Fibroblast of villous mesenchyme (primary cell): Measurements from ENCODE around the gene ADD2. TPM values are rescaled to one million over a fixed set of nuclear protein-coding genes. Genes with fewer than 3 reads are reported as not detected.

Source experiments
- DNase-seq: peaks from one replicate; pipeline ENCODE4 v3.0.0-alpha.2; 2010; ENCODE audit warnings: low read depth
- H3K4me3 ChIP-seq: 2 replicates; pipeline ENCODE4 v1.5.1; 2011; ENCODE audit warnings: low read depth, mild to moderate bottlenecking, low read length
- CTCF ChIP-seq: IDR thresholded peaks from 2 replicates; pipeline ENCODE4 v1.5.1; 2012; ENCODE audit warnings: low read depth, mild to moderate bottlenecking, low read length; ENCODE audit not compliant: insufficient read depth
- total RNA-seq: library from RNA; depleted of rRNA; stranded (reverse); fragments of >200 nt; gene quantifications from 2 replicates; pipeline ENCODE4 v1.2.3, GENCODE V29; 2012

Gene ADD2
- total RNA-seq, 1 donor: not detected

GRCh38 chr2:70765507-70765906, 2.5 kb downstream of the ADD2 start:
- TF ChIP-seq CTCF: no peak
- DNase-seq: no peak
- no peak overlapping the region for H3K4me3 ChIP-seq

- no peak overlapping the region for H3K4me3 ChIP-seq
- no peak for DNase-seq
- TF ChIP-seq CTCF: no peak
Observed at GRCh38 chr2:70759446-70759845, 8.6 kb downstream of the ADD2 start.

- no peak overlapping the region for H3K4me3 ChIP-seq
- no peak for DNase-seq
- no peak for TF ChIP-seq CTCF
Observed at GRCh38 chr2:70757966-70758365, 10.0 kb downstream of the ADD2 start.

- no peak overlapping the region for H3K4me3 ChIP-seq
- DNase-seq: no peak
- no peak for TF ChIP-seq CTCF
Observed at GRCh38 chr2:70757360-70757759, 10.6 kb downstream of the ADD2 start.

GRCh38 chr2:70756128-70756527, 11.9 kb downstream of the ADD2 start:
- TF ChIP-seq CTCF: no peak

GRCh38 chr2:70753902-70754301, 14.1 kb downstream of the ADD2 start:
- no peak overlapping the region for H3K4me3 ChIP-seq
- TF ChIP-seq CTCF: no peak
- no peak for DNase-seq

More at GRCh38 chr2:70756128-70756527, 11.9 kb downstream of the ADD2 start:
- no peak for DNase-seq
- no peak overlapping the region for H3K4me3 ChIP-seq

GRCh38 chr2:70753031-70753430, 15.0 kb downstream of the ADD2 start:
- TF ChIP-seq CTCF: no peak
- DNase-seq: no peak
- H3K4me3 ChIP-seq: no peak overlapping the region
